GM12864 (cell line): Measurements from ENCODE around the gene RBM7.

ENCODE experiments used
- DNase-seq: peaks from one replicate; pipeline ENCODE4 v3.0.0-alpha.2; 2011; ENCODE audit warnings: low read depth
- H3K4me3 ChIP-seq: 2 replicates; pipeline ENCODE4 v1.5.1; 2011; ENCODE audit warnings: mild to moderate bottlenecking, low read depth, low read length, control low read depth
- TF ChIP-seq, protein P1 (sequence below): IDR thresholded peaks from 2 replicates; pipeline ENCODE4 v1.5.1; 2011; ENCODE audit warnings: low read depth, mild to moderate bottlenecking, moderate library complexity, low read length, control low read depth, inconsistent platforms; ENCODE audit errors: missing control alignments

RBM7 gene

DNA sequence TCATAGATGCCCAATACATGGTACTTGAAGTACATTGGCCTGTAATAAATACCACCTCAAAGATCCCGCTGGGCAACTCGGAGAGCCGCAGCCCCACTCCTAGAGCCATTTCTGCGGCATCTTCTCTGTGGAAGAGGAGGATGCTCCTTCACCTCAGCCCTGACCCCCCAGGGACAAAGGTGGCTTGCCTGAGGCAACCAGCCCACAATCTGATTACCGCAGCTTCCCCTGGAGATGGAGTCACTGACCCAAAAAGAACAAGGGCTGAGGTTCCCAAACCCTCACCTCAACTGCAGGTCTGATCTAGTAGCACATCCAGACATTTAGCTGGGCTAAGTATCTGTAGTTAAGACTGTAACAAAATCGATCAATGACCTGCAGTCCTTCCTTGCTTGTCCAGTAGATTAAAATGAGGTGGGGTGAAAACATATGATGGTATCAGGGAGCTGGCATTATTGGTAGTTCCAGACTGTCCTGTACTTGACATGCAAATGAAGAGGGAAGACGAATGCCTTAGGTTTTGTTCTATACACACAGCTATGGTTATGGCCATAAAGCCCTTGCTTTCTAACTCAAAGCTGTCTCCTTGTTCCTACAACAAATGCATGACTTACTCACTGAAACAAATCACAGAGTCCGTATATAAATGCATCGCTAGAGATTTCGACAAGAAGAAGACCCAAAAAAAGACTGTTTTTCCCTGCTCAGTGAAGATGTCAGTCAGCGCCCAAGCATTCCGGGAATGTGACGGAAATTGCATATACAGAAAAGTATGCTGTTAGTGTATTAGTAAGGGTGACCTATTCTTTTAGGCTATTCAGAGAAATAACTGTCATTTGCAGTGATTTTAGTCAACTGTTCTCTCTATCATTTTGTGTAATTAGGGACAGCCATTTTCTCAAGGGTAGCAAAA is 33.9 kb upstream of the RBM7 start:
- TF ChIP-seq, protein P1, sequence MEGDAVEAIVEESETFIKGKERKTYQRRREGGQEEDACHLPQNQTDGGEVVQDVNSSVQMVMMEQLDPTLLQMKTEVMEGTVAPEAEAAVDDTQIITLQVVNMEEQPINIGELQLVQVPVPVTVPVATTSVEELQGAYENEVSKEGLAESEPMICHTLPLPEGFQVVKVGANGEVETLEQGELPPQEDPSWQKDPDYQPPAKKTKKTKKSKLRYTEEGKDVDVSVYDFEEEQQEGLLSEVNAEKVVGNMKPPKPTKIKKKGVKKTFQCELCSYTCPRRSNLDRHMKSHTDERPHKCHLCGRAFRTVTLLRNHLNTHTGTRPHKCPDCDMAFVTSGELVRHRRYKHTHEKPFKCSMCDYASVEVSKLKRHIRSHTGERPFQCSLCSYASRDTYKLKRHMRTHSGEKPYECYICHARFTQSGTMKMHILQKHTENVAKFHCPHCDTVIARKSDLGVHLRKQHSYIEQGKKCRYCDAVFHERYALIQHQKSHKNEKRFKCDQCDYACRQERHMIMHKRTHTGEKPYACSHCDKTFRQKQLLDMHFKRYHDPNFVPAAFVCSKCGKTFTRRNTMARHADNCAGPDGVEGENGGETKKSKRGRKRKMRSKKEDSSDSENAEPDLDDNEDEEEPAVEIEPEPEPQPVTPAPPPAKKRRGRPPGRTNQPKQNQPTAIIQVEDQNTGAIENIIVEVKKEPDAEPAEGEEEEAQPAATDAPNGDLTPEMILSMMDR, result no peak
- H3K4me3 ChIP-seq, result no peak overlapping the region
- DNase-seq, result no peak

DNA sequence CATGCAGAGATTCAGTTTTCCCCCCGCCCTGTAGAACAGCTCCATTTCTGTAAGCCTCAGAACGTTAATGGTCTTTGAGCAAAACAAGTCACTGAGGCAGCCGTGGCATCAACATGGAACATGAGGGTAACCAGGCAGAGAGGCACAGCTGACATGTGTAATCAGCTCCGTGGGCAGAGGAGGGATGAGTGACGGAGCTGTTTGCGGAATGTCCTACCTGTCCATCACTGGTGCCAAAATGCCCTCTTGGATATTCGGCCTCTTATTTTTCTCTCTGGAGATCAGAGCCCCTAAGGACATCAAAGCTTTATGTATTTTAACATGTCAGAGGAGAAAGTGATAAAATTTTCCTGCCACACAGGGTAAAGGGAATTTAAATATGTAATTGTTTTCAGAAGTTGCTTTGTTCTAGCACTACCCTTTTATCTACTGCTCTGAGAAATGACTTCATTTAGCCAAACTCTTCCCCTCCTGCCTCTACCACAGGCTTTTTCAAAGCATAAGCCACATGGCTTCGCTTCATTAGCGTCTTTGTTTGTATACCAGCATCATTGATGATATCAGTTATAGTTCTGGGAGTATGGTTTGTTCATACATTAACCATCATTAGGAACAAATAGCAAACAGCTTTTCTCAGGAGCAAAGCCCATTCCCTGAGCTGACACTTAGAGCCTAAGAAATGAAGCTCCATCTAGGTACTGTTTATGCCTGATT is 33.1 kb upstream of the RBM7 start:
- H3K4me3 ChIP-seq, result no peak overlapping the region
- TF ChIP-seq, protein P1, result no peak
- no peak for DNase-seq

DNA sequence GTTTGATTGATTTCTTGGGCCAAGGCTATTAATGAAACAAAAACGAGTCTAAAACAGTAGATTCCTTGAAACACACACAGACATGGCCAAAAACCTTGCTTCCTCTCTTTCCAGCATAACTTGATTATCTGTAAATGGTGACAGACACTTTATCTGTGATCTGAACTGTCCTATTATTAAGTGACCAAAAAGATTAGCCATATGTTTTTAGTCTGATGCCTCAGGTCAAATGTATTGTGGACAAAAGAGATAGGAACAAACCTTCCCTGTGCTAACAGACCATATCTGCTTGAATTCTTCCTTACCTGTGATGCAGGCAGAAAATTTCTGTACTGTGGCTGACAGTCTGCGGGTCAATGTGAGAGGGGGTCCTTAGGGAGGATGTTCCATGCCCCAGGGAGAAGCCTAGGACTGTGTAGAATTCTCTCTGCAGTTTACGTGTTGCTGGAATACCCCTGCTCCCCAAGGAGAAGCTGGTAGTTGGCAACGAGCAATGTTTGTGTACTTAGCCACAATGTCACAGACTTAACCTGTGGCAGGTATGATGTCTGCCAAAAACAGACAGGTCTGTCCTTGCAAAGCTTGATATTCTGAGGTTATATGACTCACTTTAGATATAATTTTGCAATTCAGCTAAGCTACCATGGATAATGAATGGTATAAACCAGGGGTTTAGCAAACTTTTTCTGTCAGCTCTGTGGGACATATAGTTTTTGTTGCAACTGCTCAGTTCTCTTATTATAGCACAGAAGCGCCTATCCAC is 31.4 kb upstream of the RBM7 start:
- no peak overlapping the region for H3K4me3 ChIP-seq
- no peak for DNase-seq
- TF ChIP-seq, protein P1, result no peak

DNA sequence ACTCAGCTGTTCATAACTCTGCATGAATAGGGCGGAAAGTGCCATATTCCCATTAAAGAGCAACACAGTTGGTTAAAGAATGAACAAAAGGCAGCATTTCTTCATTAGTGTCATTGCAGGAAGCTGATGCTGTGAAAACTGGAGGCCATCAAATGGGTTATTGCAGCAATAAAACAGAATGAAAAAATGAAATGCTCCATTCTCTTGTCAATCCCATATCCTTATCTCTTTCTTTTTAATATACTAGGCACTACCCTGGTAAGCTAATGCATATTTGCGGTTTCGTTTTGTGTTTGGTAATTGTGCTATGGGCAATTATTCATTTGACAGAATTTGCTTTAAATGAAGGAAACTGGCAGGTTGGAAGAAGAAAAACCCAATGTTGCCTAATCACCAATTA is 25.4 kb upstream of the RBM7 start:
- TF ChIP-seq, protein P1, result no peak
- no peak for DNase-seq
- H3K4me3 ChIP-seq, result no peak overlapping the region

DNA sequence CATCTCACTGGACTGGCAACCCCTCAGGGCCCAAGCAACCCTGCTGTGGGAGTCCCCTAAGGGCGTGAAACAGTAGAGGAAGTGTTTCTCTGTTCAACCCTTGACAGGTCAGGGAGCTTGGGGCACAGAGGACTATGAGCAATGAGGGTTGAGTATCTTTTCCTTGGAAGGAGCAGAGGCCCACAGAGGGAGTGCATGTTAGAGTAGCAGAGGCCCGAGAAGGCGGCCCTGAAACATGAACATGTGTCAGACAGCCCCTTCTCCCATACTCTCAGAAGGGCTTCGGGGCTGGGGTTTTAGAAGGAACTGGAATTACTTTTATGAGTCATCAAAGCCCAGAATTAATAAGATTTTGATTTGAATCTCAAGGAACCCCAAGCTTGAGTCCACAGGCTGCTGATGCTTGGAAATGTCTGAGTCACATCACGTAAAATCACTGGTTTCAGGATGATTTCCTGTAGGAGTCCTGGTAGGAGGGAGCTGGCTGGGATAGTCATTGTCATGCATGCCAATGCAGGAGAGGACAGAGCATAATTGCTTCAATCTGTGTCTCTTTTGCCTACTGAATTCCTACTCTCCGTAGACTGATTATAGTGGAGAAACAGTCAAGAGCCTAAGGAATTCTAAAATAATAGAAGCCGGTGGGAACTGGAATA is 22.7 kb upstream of the RBM7 start:
- DNase-seq, result no peak

More for the DNA sequence above, 22.7 kb upstream of the RBM7 start:
- TF ChIP-seq, protein P1, result no peak
- no peak overlapping the region for H3K4me3 ChIP-seq
